ENCODE results near the gene CACHD1. TPM values are rescaled to one million over a fixed set of nuclear protein-coding genes. Genes with fewer than 3 reads are reported as not detected.

Gene CACHD1
- total RNA-seq (2022; extraction: Qiagen RNA extraction), result 1.3 to 1.6 TPM (median 1.5 TPM) in 5 replicates

DNA sequence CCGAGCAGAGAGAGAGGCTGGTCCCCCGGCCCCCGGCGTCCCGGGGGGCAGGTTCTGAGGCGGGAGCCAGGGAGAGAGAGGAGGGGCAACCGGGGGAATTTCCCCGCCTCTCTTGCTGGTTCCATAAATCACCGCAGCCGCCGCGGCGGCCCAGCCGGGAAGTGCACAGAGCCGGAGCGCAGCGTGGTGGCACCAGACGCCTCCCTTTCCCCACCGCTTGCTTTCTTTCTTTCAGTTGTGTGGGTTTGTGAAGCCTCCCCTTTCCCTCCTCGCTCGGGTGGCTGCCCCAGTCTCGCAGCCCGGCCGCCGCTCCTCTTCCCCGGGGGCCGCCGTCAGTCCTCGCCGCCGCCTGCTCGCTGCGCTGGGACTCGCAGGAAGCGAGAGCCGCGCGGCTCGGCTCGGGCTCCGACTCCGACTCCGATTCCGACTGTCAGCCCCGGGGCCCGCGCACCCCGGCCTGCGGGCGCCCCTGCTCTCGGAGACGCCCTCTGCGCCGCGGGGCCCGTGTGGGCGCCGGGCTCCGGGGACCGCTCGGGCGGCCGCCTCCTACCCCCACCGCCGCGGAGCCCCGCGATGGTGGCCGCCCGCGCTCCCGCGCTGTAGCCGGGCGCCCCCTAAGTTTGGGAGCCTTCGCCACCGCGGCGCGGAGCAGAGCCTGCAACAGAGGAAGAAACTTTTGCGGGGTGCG is at the start of gene CACHD1:
Gene CACHD1, plus strand, starts transcription at position 153 of the 688 bp plus-strand sequence. CDS start 616 bp downstream, outside the sequence.

Data from A549 treated with dexamethasone at 1 μM for 4 hours (cell line).